HCT116 (cell line): Measurements from ENCODE around the gene BMP4. TPM values are rescaled to one million over a fixed set of nuclear protein-coding genes. Genes with fewer than 3 reads are reported as not detected.

Experiments
- ATAC-seq: fragments of 200-7000 bp; cut with Tn5 transposase; 2 replicates; pipeline ENCODE4 v1.9.1; 2020; ENCODE audit warnings: mild to moderate bottlenecking, moderate library complexity
- BruUV-seq: library from RNA; stranded (reverse); fragments of 400-500 nt; replicated peaks from 2 replicates; lab custom pipeline; 2021; lab: Mats Ljungman, UMichigan
- CTCF ChIA-PET: fragments of 300-600 bp; sonication (Branson Sonifier 250); formaldehyde crosslinking; loops from one replicate; lab custom pipeline; 2021; ENCODE audit warnings: antibody characterized with exemption; lab: Charles Lee
- POLR2A ChIA-PET: fragments of 300-600, 350-600 bp; sonication (Branson Sonifier 250); formaldehyde crosslinking; loops from one replicate; lab custom pipeline; 2021; ENCODE audit warnings: antibody characterized with exemption; lab: Charles Lee
- RAD21 ChIA-PET, 2 experiments: fragments of 300-600 bp; sonication (Branson Sonifier 250); formaldehyde crosslinking; loops; one replicate each; lab custom pipeline; 2023; ENCODE audit warnings: low total read pairs in 2 of 2; ENCODE audit not compliant: uncharacterized antibody in 2 of 2, unreplicated experiment in 2 of 2, low non-redundant PET in 1 of 2; lab: Charles Lee
- DNase-seq: peaks from one replicate; pipeline ENCODE4 v3.0.0-alpha.2; 2010; ENCODE audit warnings: low read depth, low spot score
- H2AFZ ChIP-seq: fragments of 200-600 bp; shearing (Covaris generic), sonication (generic); 2 replicates; pipeline ENCODE4 v1.6.1; 2017; ENCODE audit warnings: low read depth, mixed run types, mixed read lengths, antibody characterized with exemption, low read length; ENCODE audit not compliant: poor library complexity, severe bottlenecking
- H3K27ac ChIP-seq: 2 replicates; pipeline ENCODE4 v1.5.1; 2012; ENCODE audit warnings: low read depth, low read length
- H3K27me3 ChIP-seq: fragments of 200-600 bp; sonication (generic); 2 replicates; pipeline ENCODE4 v1.6.1; 2016; ENCODE audit warnings: mixed run types, low read length, mixed read lengths; ENCODE audit not compliant: insufficient read depth
- H3K36me3 ChIP-seq, 2 experiments: fragments of 200-500 bp in 1 of 2; fragments of 200-600 bp in 1 of 2; sonication (Bioruptor generic) in 1 of 2; sonication (generic) in 1 of 2; 2 replicates each; pipeline versions ENCODE4 v1.5.1 to v1.6.1; 2014 to 2016; ENCODE audit warnings: low read length in 2 of 2, inconsistent platforms in 1 of 2, mixed read lengths in 1 of 2, mixed run types in 1 of 2; ENCODE audit not compliant: insufficient read depth in 2 of 2, control insufficient read depth in 1 of 2
- H3K4me1 ChIP-seq, 2 experiments: fragments of 200-600 bp in 1 of 2; sonication (generic) in 1 of 2; 2 replicates each; pipeline versions ENCODE4 v1.5.1 to v1.6.1; 2012 to 2017; ENCODE audit warnings: low read length in 2 of 2, inconsistent platforms in 1 of 2, mild to moderate bottlenecking in 1 of 2, mixed read lengths in 1 of 2, mixed run types in 1 of 2, moderate library complexity in 1 of 2; ENCODE audit not compliant: insufficient read depth in 2 of 2, control insufficient read depth in 1 of 2
- H3K4me2 ChIP-seq: fragments of 200-600 bp; sonication (generic); 2 replicates; pipeline ENCODE4 v1.6.1; 2017; ENCODE audit warnings: mixed run types, low read length, mixed read lengths
- H3K4me3 ChIP-seq, 2 experiments: fragments of 200-600 bp in 1 of 2; sonication (generic) in 1 of 2; replicated peaks in 1 of 2; 2 replicates each; pipeline ENCODE4 v1.5.1; 2011 to 2016; ENCODE audit warnings: low read length in 2 of 2, control low read depth in 1 of 2, low read depth in 1 of 2, mild to moderate bottlenecking in 1 of 2, mixed read lengths in 1 of 2, mixed run types in 1 of 2
- H3K79me2 ChIP-seq: fragments of 200-600 bp; sonication (generic); 2 replicates; pipeline ENCODE4 v1.6.1; 2017; ENCODE audit warnings: mild to moderate bottlenecking, mixed run types, low read length, moderate library complexity, mixed read lengths; ENCODE audit not compliant: insufficient read depth
- H3K9ac ChIP-seq: fragments of 200-600 bp; sonication (generic); 2 replicates; pipeline ENCODE4 v1.6.1; 2016; ENCODE audit warnings: low read length, mixed read lengths
- H3K9me2 ChIP-seq: fragments of 200-600 bp; sonication (generic), shearing (Covaris generic); 2 replicates; pipeline ENCODE4 v1.6.1; 2017; ENCODE audit warnings: mixed run types, mild to moderate bottlenecking, moderate library complexity; ENCODE audit not compliant: insufficient read depth
- H3K9me3 ChIP-seq, 2 experiments: fragments of 200-500 bp in 1 of 2; fragments of 200-600 bp in 1 of 2; sonication (Bioruptor generic) in 1 of 2; sonication (generic) in 1 of 2; 2 replicates each; pipeline ENCODE4 v1.6.1; 2014 to 2017; ENCODE audit warnings: low read length in 2 of 2, mixed read lengths in 2 of 2, inconsistent platforms in 1 of 2, low read depth in 1 of 2, mild to moderate bottlenecking in 1 of 2, mixed run types in 1 of 2, moderate library complexity in 1 of 2; ENCODE audit not compliant: control insufficient read depth in 1 of 2, insufficient read depth in 1 of 2
- H4K20me1 ChIP-seq: fragments of 200-600 bp; sonication (generic), shearing (Covaris generic); 2 replicates; pipeline ENCODE4 v1.6.1; 2017; ENCODE audit warnings: mixed run types, mild to moderate bottlenecking, moderate library complexity; ENCODE audit not compliant: insufficient read depth
- CBX3 ChIP-seq: IDR thresholded peaks from 2 replicates; pipeline ENCODE4 v1.6.1; 2012; ENCODE audit warnings: low read depth
- CEBPB ChIP-seq: IDR thresholded peaks from 2 replicates; pipeline ENCODE4 v1.6.1; 2012; ENCODE audit warnings: low read depth
- EGR1 ChIP-seq: IDR thresholded peaks from 2 replicates; pipeline ENCODE4 v1.6.1; 2012; ENCODE audit warnings: low read depth
- ELF1 ChIP-seq: IDR thresholded peaks from 2 replicates; pipeline ENCODE4 v1.6.1; 2012; ENCODE audit warnings: low read depth, borderline replicate concordance
- EZH2 ChIP-seq: fragments of 200-600 bp; sonication (generic); IDR thresholded peaks from 2 replicates; pipeline ENCODE4 v1.6.1; 2017; ENCODE audit warnings: antibody characterized with exemption, mixed run types
- FOSL1 ChIP-seq: IDR thresholded peaks from 2 replicates; pipeline ENCODE4 v1.6.1; 2012; ENCODE audit warnings: low read depth
- POLR2A ChIP-seq: IDR thresholded peaks from 2 replicates; pipeline ENCODE4 v1.7.0; 2011; ENCODE audit warnings: borderline replicate concordance; ENCODE audit not compliant: insufficient read depth, insufficient read length; ENCODE audit errors: extremely low read depth
- POLR2AphosphoS5 ChIP-seq: IDR thresholded peaks from 2 replicates; pipeline ENCODE4 v1.6.1; 2011; ENCODE audit warnings: mild to moderate bottlenecking, low read depth, low read length, moderate library complexity
- RAD21 ChIP-seq: IDR thresholded peaks from 2 replicates; pipeline ENCODE4 v1.6.1; 2012; ENCODE audit warnings: low read depth, mild to moderate bottlenecking
- SIN3A ChIP-seq: IDR thresholded peaks from 2 replicates; pipeline ENCODE4 v1.6.1; 2012; ENCODE audit warnings: low read depth
- SP1 ChIP-seq: IDR thresholded peaks from 2 replicates; pipeline ENCODE4 v1.6.1; 2012; ENCODE audit warnings: low read depth
- SRF ChIP-seq: IDR thresholded peaks from 2 replicates; pipeline ENCODE4 v1.6.1; 2012; ENCODE audit warnings: low read depth
- TCF7L2 ChIP-seq: IDR thresholded peaks from 2 replicates; pipeline ENCODE4 v1.7.0; 2011; ENCODE audit warnings: borderline replicate concordance, inconsistent platforms; ENCODE audit not compliant: insufficient read depth, insufficient read length; ENCODE audit errors: extremely low read depth
- YY1 ChIP-seq: IDR thresholded peaks from 2 replicates; pipeline ENCODE4 v1.6.1; 2011; ENCODE audit warnings: low read length, low read depth, moderate library complexity, mild to moderate bottlenecking; ENCODE audit not compliant: insufficient replicate concordance; ENCODE audit errors: extremely low read depth
- ZFX ChIP-seq: fragments of 450-650 bp; IDR thresholded peaks from 2 replicates; pipeline ENCODE4 v1.6.1; 2017
- ZNF274 ChIP-seq: fragments of 200-500 bp; sonication (Bioruptor generic); IDR thresholded peaks from 2 replicates; pipeline ENCODE4 v1.6.1; 2014; ENCODE audit warnings: mild to moderate bottlenecking, low read depth, low read length, inconsistent platforms
- intact Hi-C: fragments of 100-400 bp; cut with micrococcal nuclease; formaldehyde crosslinking; loops from 2 replicates; pipeline ENCODE4 v1.10.0; 2022
- total RNA-seq: library from RNA; stranded (reverse); gene quantifications from one replicate; pipeline ENCODE4 v1.2.1, GENCODE V29; 2021; ENCODE audit not compliant: unreplicated experiment
- TF ChIP-seq, protein P1 (sequence below), 3 experiments: fragments of 200-600 bp in 1 of 3; sonication (generic) in 1 of 3; IDR thresholded peaks in 2 of 3; conservative IDR thresholded peaks in 1 of 3; 2 replicates each; pipeline ENCODE4 v1.5.1; 2012 to 2017; ENCODE audit warnings: low read depth in 2 of 3, low read length in 2 of 3, antibody characterized with exemption in 1 of 3, borderline replicate concordance in 1 of 3, control low read depth in 1 of 3, mild to moderate bottlenecking in 1 of 3, mixed read lengths in 1 of 3, mixed run types in 1 of 3, moderate library complexity in 1 of 3; ENCODE audit not compliant: insufficient read depth in 1 of 3
- TF ChIP-seq, protein P2 (sequence below): IDR thresholded peaks from 2 replicates; pipeline ENCODE4 v1.6.1; 2011; ENCODE audit warnings: mild to moderate bottlenecking, low read length, moderate library complexity; ENCODE audit not compliant: insufficient replicate concordance; ENCODE audit errors: extremely low read depth
- TF ChIP-seq, protein P3 (sequence below): IDR thresholded peaks from 2 replicates; pipeline ENCODE4 v1.6.1; 2012
- TF ChIP-seq, protein P4 (sequence below): IDR thresholded peaks from 2 replicates; pipeline ENCODE4 v1.6.1; 2012; ENCODE audit warnings: low read depth

Gene BMP4
- total RNA-seq, 1 experiment from 2014 or later, result 145 TPM

DNA sequence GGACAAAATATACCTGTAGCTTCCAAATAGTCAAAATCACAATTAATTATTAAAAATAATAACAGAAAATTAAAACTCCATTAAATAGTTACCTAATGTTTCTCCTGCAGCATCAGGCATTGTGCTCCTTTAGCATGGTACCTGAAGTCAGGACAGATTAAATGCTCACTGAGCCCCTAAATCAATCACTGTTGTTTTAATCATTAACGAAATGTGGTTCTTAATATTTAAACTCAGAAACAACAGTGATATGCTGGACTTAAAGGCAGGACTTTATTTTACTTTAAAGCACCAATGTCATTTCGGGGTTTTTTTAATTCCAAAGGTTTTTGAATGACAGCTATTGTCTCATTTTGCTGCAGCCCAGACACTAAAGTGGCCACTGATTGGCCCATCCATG, 2.0 kb upstream of the BMP4 start:
- Histone ChIP-seq H3K4me3 (no peak overlapping the region), H3K79me2 (peaks cover 31% of the 10 kb centered on the region), H3K9ac (no peak overlapping the region), H3K27me3 (no peaks in the 10 kb centered on the region), H2AFZ (no peak overlapping the region), H3K9me3 (no peaks in the 10 kb centered on the region), H3K36me3 (peaks cover 0 to 6% of the 10 kb centered on the region in 2 experiments; a peak in 2 of 4 replicates), H3K9me2 (no peaks in the 10 kb centered on the region), H4K20me1 (no peaks in the 10 kb centered on the region), H3K4me2 (no peak overlapping the region), H3K27ac (no peak overlapping the region; the same call in 1 of the 2 replicates), H3K4me1 (peaks cover 19 to 28% of the 10 kb centered on the region in 2 experiments)
- no TSS peak for BruUV-seq
- ChIA-PET POLR2A (no interaction called here), RAD21 (no interaction called here), CTCF (no interaction called here)
- DNase-seq (no peak), ATAC-seq (no peak)
- intact Hi-C loops, result no loop called here
- TF ChIP-seq, protein P1, sequence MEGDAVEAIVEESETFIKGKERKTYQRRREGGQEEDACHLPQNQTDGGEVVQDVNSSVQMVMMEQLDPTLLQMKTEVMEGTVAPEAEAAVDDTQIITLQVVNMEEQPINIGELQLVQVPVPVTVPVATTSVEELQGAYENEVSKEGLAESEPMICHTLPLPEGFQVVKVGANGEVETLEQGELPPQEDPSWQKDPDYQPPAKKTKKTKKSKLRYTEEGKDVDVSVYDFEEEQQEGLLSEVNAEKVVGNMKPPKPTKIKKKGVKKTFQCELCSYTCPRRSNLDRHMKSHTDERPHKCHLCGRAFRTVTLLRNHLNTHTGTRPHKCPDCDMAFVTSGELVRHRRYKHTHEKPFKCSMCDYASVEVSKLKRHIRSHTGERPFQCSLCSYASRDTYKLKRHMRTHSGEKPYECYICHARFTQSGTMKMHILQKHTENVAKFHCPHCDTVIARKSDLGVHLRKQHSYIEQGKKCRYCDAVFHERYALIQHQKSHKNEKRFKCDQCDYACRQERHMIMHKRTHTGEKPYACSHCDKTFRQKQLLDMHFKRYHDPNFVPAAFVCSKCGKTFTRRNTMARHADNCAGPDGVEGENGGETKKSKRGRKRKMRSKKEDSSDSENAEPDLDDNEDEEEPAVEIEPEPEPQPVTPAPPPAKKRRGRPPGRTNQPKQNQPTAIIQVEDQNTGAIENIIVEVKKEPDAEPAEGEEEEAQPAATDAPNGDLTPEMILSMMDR (IDR thresholded peaks at IDR 0.05 in 2 of 3, conservative IDR thresholded peaks at IDR 0.05 in 1 of 3; ENCODE audit: borderline replicate concordance in 1 of 3, insufficient read depth in 1 of 3, low read depth in 2 of 3, low read length in 2 of 3), result no peak
- TF ChIP-seq ZNF274 (no peak), EZH2 (no peak), ELF1 (no peak), POLR2AphosphoS5 (no peak), YY1 (no peak), SIN3A (no peak), SRF (no peak), TCF7L2 (no peak), CEBPB (no peak), SP1 (no peak), ZFX (no peak), POLR2A (no peak), CBX3 (no peak), FOSL1 (no peak), EGR1 (no peak), RAD21 (no peak)
- TF ChIP-seq, protein P2, sequence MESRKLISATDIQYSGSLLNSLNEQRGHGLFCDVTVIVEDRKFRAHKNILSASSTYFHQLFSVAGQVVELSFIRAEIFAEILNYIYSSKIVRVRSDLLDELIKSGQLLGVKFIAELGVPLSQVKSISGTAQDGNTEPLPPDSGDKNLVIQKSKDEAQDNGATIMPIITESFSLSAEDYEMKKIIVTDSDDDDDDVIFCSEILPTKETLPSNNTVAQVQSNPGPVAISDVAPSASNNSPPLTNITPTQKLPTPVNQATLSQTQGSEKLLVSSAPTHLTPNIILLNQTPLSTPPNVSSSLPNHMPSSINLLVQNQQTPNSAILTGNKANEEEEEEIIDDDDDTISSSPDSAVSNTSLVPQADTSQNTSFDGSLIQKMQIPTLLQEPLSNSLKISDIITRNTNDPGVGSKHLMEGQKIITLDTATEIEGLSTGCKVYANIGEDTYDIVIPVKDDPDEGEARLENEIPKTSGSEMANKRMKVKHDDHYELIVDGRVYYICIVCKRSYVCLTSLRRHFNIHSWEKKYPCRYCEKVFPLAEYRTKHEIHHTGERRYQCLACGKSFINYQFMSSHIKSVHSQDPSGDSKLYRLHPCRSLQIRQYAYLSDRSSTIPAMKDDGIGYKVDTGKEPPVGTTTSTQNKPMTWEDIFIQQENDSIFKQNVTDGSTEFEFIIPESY, result no peak
- TF ChIP-seq, protein P3, sequence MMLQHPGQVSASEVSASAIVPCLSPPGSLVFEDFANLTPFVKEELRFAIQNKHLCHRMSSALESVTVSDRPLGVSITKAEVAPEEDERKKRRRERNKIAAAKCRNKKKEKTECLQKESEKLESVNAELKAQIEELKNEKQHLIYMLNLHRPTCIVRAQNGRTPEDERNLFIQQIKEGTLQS, result no peak
- TF ChIP-seq, protein P4, sequence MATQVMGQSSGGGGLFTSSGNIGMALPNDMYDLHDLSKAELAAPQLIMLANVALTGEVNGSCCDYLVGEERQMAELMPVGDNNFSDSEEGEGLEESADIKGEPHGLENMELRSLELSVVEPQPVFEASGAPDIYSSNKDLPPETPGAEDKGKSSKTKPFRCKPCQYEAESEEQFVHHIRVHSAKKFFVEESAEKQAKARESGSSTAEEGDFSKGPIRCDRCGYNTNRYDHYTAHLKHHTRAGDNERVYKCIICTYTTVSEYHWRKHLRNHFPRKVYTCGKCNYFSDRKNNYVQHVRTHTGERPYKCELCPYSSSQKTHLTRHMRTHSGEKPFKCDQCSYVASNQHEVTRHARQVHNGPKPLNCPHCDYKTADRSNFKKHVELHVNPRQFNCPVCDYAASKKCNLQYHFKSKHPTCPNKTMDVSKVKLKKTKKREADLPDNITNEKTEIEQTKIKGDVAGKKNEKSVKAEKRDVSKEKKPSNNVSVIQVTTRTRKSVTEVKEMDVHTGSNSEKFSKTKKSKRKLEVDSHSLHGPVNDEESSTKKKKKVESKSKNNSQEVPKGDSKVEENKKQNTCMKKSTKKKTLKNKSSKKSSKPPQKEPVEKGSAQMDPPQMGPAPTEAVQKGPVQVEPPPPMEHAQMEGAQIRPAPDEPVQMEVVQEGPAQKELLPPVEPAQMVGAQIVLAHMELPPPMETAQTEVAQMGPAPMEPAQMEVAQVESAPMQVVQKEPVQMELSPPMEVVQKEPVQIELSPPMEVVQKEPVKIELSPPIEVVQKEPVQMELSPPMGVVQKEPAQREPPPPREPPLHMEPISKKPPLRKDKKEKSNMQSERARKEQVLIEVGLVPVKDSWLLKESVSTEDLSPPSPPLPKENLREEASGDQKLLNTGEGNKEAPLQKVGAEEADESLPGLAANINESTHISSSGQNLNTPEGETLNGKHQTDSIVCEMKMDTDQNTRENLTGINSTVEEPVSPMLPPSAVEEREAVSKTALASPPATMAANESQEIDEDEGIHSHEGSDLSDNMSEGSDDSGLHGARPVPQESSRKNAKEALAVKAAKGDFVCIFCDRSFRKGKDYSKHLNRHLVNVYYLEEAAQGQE, result no peak
